ENCODE measurements around the gene LAIR2.

LAIR2 gene

GRCh38 chr19:54525636-54526035, 23.0 kb downstream of the LAIR2 start:
- DNase-seq (ENCODE audit: extremely low read depth, low read depth) = no peak
- no peak for TF ChIP-seq CTCF (IDR thresholded peaks at IDR 0.05; ENCODE audit: low read depth, low read length, missing control alignments)
- H3K4me3 ChIP-seq (replicated peaks; ENCODE audit: low read depth, low read length) = no peak overlapping the region

GRCh38 chr19:54526972-54527371, 24.3 kb downstream of the LAIR2 start:
- H3K4me3 ChIP-seq (replicated peaks; ENCODE audit: low read depth, low read length) = no peak overlapping the region
- no peak for DNase-seq (ENCODE audit: extremely low read depth, low read depth)
- no peak for TF ChIP-seq CTCF (IDR thresholded peaks at IDR 0.05; ENCODE audit: low read depth, low read length, missing control alignments)

- H3K4me3 ChIP-seq (replicated peaks; ENCODE audit: low read depth, low read length) = no peak overlapping the region
- no peak for DNase-seq (ENCODE audit: extremely low read depth, low read depth)
- no peak for TF ChIP-seq CTCF (IDR thresholded peaks at IDR 0.05; ENCODE audit: low read depth, low read length, missing control alignments)
Observed at GRCh38 chr19:54530866-54531265, 28.2 kb downstream of the LAIR2 start.

GRCh38 chr19:54532528-54532927, 29.9 kb downstream of the LAIR2 start:
- no peak for DNase-seq (ENCODE audit: extremely low read depth, low read depth)
- no peak for TF ChIP-seq CTCF (IDR thresholded peaks at IDR 0.05; ENCODE audit: low read depth, low read length, missing control alignments)
- H3K4me3 ChIP-seq (replicated peaks; ENCODE audit: low read depth, low read length) = no peak overlapping the region

GRCh38 chr19:54533476-54533875, 30.8 kb downstream of the LAIR2 start:
- no peak for TF ChIP-seq CTCF (IDR thresholded peaks at IDR 0.05; ENCODE audit: low read depth, low read length, missing control alignments)

GRCh38 chr19:54534156-54534555, 31.5 kb downstream of the LAIR2 start:
- DNase-seq (ENCODE audit: extremely low read depth, low read depth) = no peak
- no peak overlapping the region for H3K4me3 ChIP-seq (replicated peaks; ENCODE audit: low read depth, low read length)
- TF ChIP-seq CTCF (IDR thresholded peaks at IDR 0.05; ENCODE audit: low read depth, low read length, missing control alignments) = no peak

More at GRCh38 chr19:54533476-54533875, 30.8 kb downstream of the LAIR2 start:
- no peak for DNase-seq (ENCODE audit: extremely low read depth, low read depth)
- no peak overlapping the region for H3K4me3 ChIP-seq (replicated peaks; ENCODE audit: low read depth, low read length)

GRCh38 chr19:54535601-54536000, 33.0 kb downstream of the LAIR2 start:
- H3K4me3 ChIP-seq (replicated peaks; ENCODE audit: low read depth, low read length) = no peak overlapping the region
- no peak for TF ChIP-seq CTCF (IDR thresholded peaks at IDR 0.05; ENCODE audit: low read depth, low read length, missing control alignments)
- no peak for DNase-seq (ENCODE audit: extremely low read depth, low read depth)

Measured in HFF-Myc (cell line).